ENCODE results near the gene PDCD4. TPM values are rescaled to one million over a fixed set of nuclear protein-coding genes. Genes with fewer than 3 reads are reported as not detected.

The PDCD4 gene
- total RNA-seq, 2 experiments from 2014 or later: 59.0 to 116 TPM

- CTCF ChIA-PET (ENCODE audit: unreplicated experiment): no interaction called here
- Histone ChIP-seq H3K9me3 (ENCODE audit: low read length) (peaks cover 5% of the 10 kb centered on the region; the same call in 1 of the 2 replicates), H3K36me3 (ENCODE audit: insufficient read depth, low read length) (peaks cover 54% of the 10 kb centered on the region), H3K79me2 (ENCODE audit: insufficient read depth, low read depth, low read length) (peaks cover 90% of the 10 kb centered on the region), H3K4me2 (ENCODE audit: low read length) (peak overlapping the region; percentile 96), H3K4me1 (ENCODE audit: insufficient read depth, low read length, poor library complexity, severe bottlenecking) (peaks cover 52% of the 10 kb centered on the region), H3K4me3 (ENCODE audit: low read depth, low read length, poor library complexity, severe bottlenecking) (peak overlapping the region; percentile 97), H4K20me1 (ENCODE audit: insufficient read depth, low read length) (peaks cover 48% of the 10 kb centered on the region), H2AFZ (ENCODE audit: low read length) (no peak overlapping the region), H3K9me2 (ENCODE audit: insufficient read depth, low read length) (no peaks in the 10 kb centered on the region), H3K27ac (ENCODE audit: low read depth, low read length, poor library complexity, severe bottlenecking) (peak overlapping the region; percentile 14)
- TF ChIP-seq CTCF (conservative IDR thresholded peaks at IDR 0.05; ENCODE audit: low read length): no peak
- TF ChIP-seq EZH2phosphoT487 (IDR thresholded peaks at IDR 0.05; ENCODE audit: borderline replicate concordance, low read depth, low read length): no peak
- no TSS peak for BruUV-seq (replicated peaks)
- POLR2A ChIA-PET: interaction anchor here (0.7 to 1.2 kb wide), 4 partner anchors 13 to 277 kb away, joined by 3 to 4 read pairs (median 4); no protein-coding TSS in a partner anchor
- intact Hi-C loops (cut with micrococcal nuclease; ENCODE audit: unreplicated experiment): loop anchor here (5.0 to 10.0 kb wide), 2 partner anchors 63 to 709 kb away; no protein-coding TSS in a partner anchor
- no peak for DNase-seq (ENCODE audit: low spot score)
Observed at GRCh38 chr10:110923856-110924493, 52.2 kb downstream of the PDCD4 start.

GRCh38 chr10:110927461-110927860 lies 55.7 kb downstream of the PDCD4 start:
- ChIA-PET POLR2A (interaction anchor here (0.6 to 2.6 kb wide), 6 partner anchors 8 to 713 kb away, joined by 3 to 13 read pairs (median 6); partner anchors contain the start of genes BBIP1 and SHOC2), CTCF (ENCODE audit: unreplicated experiment) (no interaction called here)
- TF ChIP-seq EZH2phosphoT487 (IDR thresholded peaks at IDR 0.05; ENCODE audit: borderline replicate concordance, low read depth, low read length): no peak
- TF ChIP-seq CTCF (conservative IDR thresholded peaks at IDR 0.05; ENCODE audit: low read length): no peak
- Histone ChIP-seq H2AFZ (ENCODE audit: low read length) (no peak overlapping the region), H3K4me2 (ENCODE audit: low read length) (no peak overlapping the region), H3K9me3 (ENCODE audit: low read length) (peaks cover 5% of the 10 kb centered on the region; the same call in 1 of the 2 replicates), H3K36me3 (ENCODE audit: insufficient read depth, low read length) (peaks cover 63% of the 10 kb centered on the region), H3K9me2 (ENCODE audit: insufficient read depth, low read length) (no peaks in the 10 kb centered on the region), H3K4me3 (ENCODE audit: low read depth, low read length, poor library complexity, severe bottlenecking) (no peak overlapping the region), H3K4me1 (ENCODE audit: insufficient read depth, low read length, poor library complexity, severe bottlenecking) (peaks cover 73% of the 10 kb centered on the region), H3K27ac (ENCODE audit: low read depth, low read length, poor library complexity, severe bottlenecking) (no peak overlapping the region), H3K79me2 (ENCODE audit: insufficient read depth, low read depth, low read length) (peaks cover 100% of the 10 kb centered on the region), H4K20me1 (ENCODE audit: insufficient read depth, low read length) (peaks cover 71% of the 10 kb centered on the region)
- DNase-seq (ENCODE audit: low spot score): no peak
- intact Hi-C loops (cut with micrococcal nuclease; ENCODE audit: unreplicated experiment): loop anchor here (10.0 kb wide), 1 partner anchor 713 kb away; no protein-coding TSS in a partner anchor
- no TSS peak for BruUV-seq (replicated peaks)

- Histone ChIP-seq H3K79me2 (ENCODE audit: insufficient read depth, low read depth, low read length) (peaks cover 100% of the 10 kb centered on the region), H4K20me1 (ENCODE audit: insufficient read depth, low read length) (peaks cover 64% of the 10 kb centered on the region), H3K27ac (ENCODE audit: low read depth, low read length, poor library complexity, severe bottlenecking) (no peak overlapping the region), H3K36me3 (ENCODE audit: insufficient read depth, low read length) (peaks cover 64% of the 10 kb centered on the region), H3K4me1 (ENCODE audit: insufficient read depth, low read length, poor library complexity, severe bottlenecking) (peaks cover 36% of the 10 kb centered on the region), H3K9me3 (ENCODE audit: low read length) (peaks cover 11% of the 10 kb centered on the region; the same call in 1 of the 2 replicates), H3K9me2 (ENCODE audit: insufficient read depth, low read length) (no peaks in the 10 kb centered on the region), H2AFZ (ENCODE audit: low read length) (no peak overlapping the region), H3K4me3 (ENCODE audit: low read depth, low read length, poor library complexity, severe bottlenecking) (no peak overlapping the region), H3K4me2 (ENCODE audit: low read length) (no peak overlapping the region)
- DNase-seq (ENCODE audit: low spot score): no peak
- ChIA-PET POLR2A (no interaction called here), CTCF (ENCODE audit: unreplicated experiment) (no interaction called here)
- no peak for TF ChIP-seq CTCF (conservative IDR thresholded peaks at IDR 0.05; ENCODE audit: low read length)
- TF ChIP-seq EZH2phosphoT487 (IDR thresholded peaks at IDR 0.05; ENCODE audit: borderline replicate concordance, low read depth, low read length): no peak
- intact Hi-C loops (cut with micrococcal nuclease; ENCODE audit: unreplicated experiment): no loop called here
- BruUV-seq (replicated peaks): no TSS peak
Observed at GRCh38 chr10:110931769-110932381, 60.1 kb downstream of the PDCD4 start.
